Measurements from ENCODE around the gene RNU1-4. TPM values are rescaled to one million over a fixed set of nuclear protein-coding genes. Genes with fewer than 3 reads are reported as not detected.
"Not testable (repeated sequence)": the region's sequence is repeated elsewhere in the genome, so short reads cannot be mapped to it uniquely, and the experiment has no call there.

Gene RNU1-4

GRCh38 chr1:16786362-16786761, 46.0 kb downstream of the RNU1-4 start:
- not testable (repeated sequence) for H3K27me3 ChIP-seq (ENCODE audit: control insufficient read depth in 3 of 3, insufficient read depth in 3 of 3, low read depth in 1 of 3, low read length in 3 of 3); H2AFZ ChIP-seq (ENCODE audit: low read length); H4K8ac ChIP-seq (ENCODE audit: low read depth, low read length); H2BK5ac ChIP-seq (ENCODE audit: low read length); H2BK12ac ChIP-seq (ENCODE audit: low read length); H3K4ac ChIP-seq (ENCODE audit: low read length); H3K4me3 ChIP-seq (ENCODE audit: low read length in 2 of 2); H3K9me3 ChIP-seq (replicated peaks in 1 of 2; ENCODE audit: control insufficient read depth in 2 of 2, insufficient read depth in 1 of 2, low read depth in 1 of 2, low read length in 2 of 2); H2AK5ac ChIP-seq (ENCODE audit: low read depth, low read length); H4K91ac ChIP-seq (ENCODE audit: low read depth, low read length, poor library complexity); H3K14ac ChIP-seq (ENCODE audit: low read length); DNase-seq (ENCODE audit: low spot score); H2BK120ac ChIP-seq (ENCODE audit: low read depth, low read length); H3K36me3 ChIP-seq (replicated peaks in 1 of 2; ENCODE audit: control insufficient read depth in 2 of 2, insufficient read depth in 2 of 2, low read length in 2 of 2); H3K4me1 ChIP-seq (ENCODE audit: control insufficient read depth in 2 of 2, insufficient read depth in 1 of 2, low read depth in 1 of 2, low read length in 2 of 2); H2BK15ac ChIP-seq (ENCODE audit: low read length); H3K9ac ChIP-seq (ENCODE audit: low read depth, low read length, poor library complexity); H3K4me2 ChIP-seq (ENCODE audit: insufficient read depth, low read length, poor library complexity, severe bottlenecking); H3K27ac ChIP-seq (replicated peaks; ENCODE audit: low read length); H3K23ac ChIP-seq (ENCODE audit: low read depth, low read length, poor library complexity); H3K18ac ChIP-seq (ENCODE audit: low read length); H3K79me1 ChIP-seq (ENCODE audit: low read depth, low read length)
- no CpG with 5 or more reads among the region's 4 CpGs for WGBS, 2 donors (ENCODE audit: extremely low coverage in 2 of 2, insufficient read length in 2 of 2, insufficient replicate concordance in 1 of 2)

- not testable (repeated sequence) for H2BK120ac ChIP-seq (ENCODE audit: low read depth, low read length); H3K4ac ChIP-seq (ENCODE audit: low read length); H3K4me2 ChIP-seq (ENCODE audit: insufficient read depth, low read length, poor library complexity, severe bottlenecking); H3K9me3 ChIP-seq (replicated peaks in 1 of 2; ENCODE audit: control insufficient read depth in 2 of 2, insufficient read depth in 1 of 2, low read depth in 1 of 2, low read length in 2 of 2); H3K4me3 ChIP-seq (ENCODE audit: low read length in 2 of 2); H2BK5ac ChIP-seq (ENCODE audit: low read length); H3K4me1 ChIP-seq (ENCODE audit: control insufficient read depth in 2 of 2, insufficient read depth in 1 of 2, low read depth in 1 of 2, low read length in 2 of 2); H2AFZ ChIP-seq (ENCODE audit: low read length); H4K8ac ChIP-seq (ENCODE audit: low read depth, low read length); H3K23ac ChIP-seq (ENCODE audit: low read depth, low read length, poor library complexity); H3K18ac ChIP-seq (ENCODE audit: low read length); H3K79me1 ChIP-seq (ENCODE audit: low read depth, low read length); H2BK15ac ChIP-seq (ENCODE audit: low read length); DNase-seq (ENCODE audit: low spot score); H2AK5ac ChIP-seq (ENCODE audit: low read depth, low read length); H3K9ac ChIP-seq (ENCODE audit: low read depth, low read length, poor library complexity); H3K36me3 ChIP-seq (replicated peaks in 1 of 2; ENCODE audit: control insufficient read depth in 2 of 2, insufficient read depth in 2 of 2, low read length in 2 of 2); H4K91ac ChIP-seq (ENCODE audit: low read depth, low read length, poor library complexity); H3K14ac ChIP-seq (ENCODE audit: low read length); H2BK12ac ChIP-seq (ENCODE audit: low read length); H3K27me3 ChIP-seq (ENCODE audit: control insufficient read depth in 3 of 3, insufficient read depth in 3 of 3, low read depth in 1 of 3, low read length in 3 of 3); H3K27ac ChIP-seq (replicated peaks; ENCODE audit: low read length)
- WGBS, 2 donors (ENCODE audit: extremely low coverage in 2 of 2, insufficient read length in 2 of 2, insufficient replicate concordance in 1 of 2) = no CpG with 5 or more reads among the region's 3 CpGs
These were observed 46.9 kb downstream of the RNU1-4 start for GRCh38 chr1:16787175-16787574.

- not testable (repeated sequence) for H3K18ac ChIP-seq (ENCODE audit: low read length); H3K27ac ChIP-seq (replicated peaks; ENCODE audit: low read length); H4K91ac ChIP-seq (ENCODE audit: low read depth, low read length, poor library complexity); H2AK5ac ChIP-seq (ENCODE audit: low read depth, low read length); H4K8ac ChIP-seq (ENCODE audit: low read depth, low read length); H3K23ac ChIP-seq (ENCODE audit: low read depth, low read length, poor library complexity); H3K4me2 ChIP-seq (ENCODE audit: insufficient read depth, low read length, poor library complexity, severe bottlenecking); H2BK5ac ChIP-seq (ENCODE audit: low read length); H2BK120ac ChIP-seq (ENCODE audit: low read depth, low read length); H2BK15ac ChIP-seq (ENCODE audit: low read length); H3K4me1 ChIP-seq (ENCODE audit: control insufficient read depth in 2 of 2, insufficient read depth in 1 of 2, low read depth in 1 of 2, low read length in 2 of 2); H3K79me1 ChIP-seq (ENCODE audit: low read depth, low read length); H3K4ac ChIP-seq (ENCODE audit: low read length); H3K9ac ChIP-seq (ENCODE audit: low read depth, low read length, poor library complexity); DNase-seq (ENCODE audit: low spot score); H3K9me3 ChIP-seq (replicated peaks in 1 of 2; ENCODE audit: control insufficient read depth in 2 of 2, insufficient read depth in 1 of 2, low read depth in 1 of 2, low read length in 2 of 2); H3K27me3 ChIP-seq (ENCODE audit: control insufficient read depth in 3 of 3, insufficient read depth in 3 of 3, low read depth in 1 of 3, low read length in 3 of 3); H3K14ac ChIP-seq (ENCODE audit: low read length); H3K36me3 ChIP-seq (replicated peaks in 1 of 2; ENCODE audit: control insufficient read depth in 2 of 2, insufficient read depth in 2 of 2, low read length in 2 of 2); H3K4me3 ChIP-seq (ENCODE audit: low read length in 2 of 2); H2BK12ac ChIP-seq (ENCODE audit: low read length); H2AFZ ChIP-seq (ENCODE audit: low read length)
- WGBS, 2 donors (ENCODE audit: extremely low coverage in 2 of 2, insufficient read length in 2 of 2, insufficient replicate concordance in 1 of 2) = no CpG with 5 or more reads among the region's 5 CpGs
These were observed 47.4 kb downstream of the RNU1-4 start for GRCh38 chr1:16787711-16788110.

Small RNAs within 50 kb of the gene (small RNA-seq; reads per million reads assigned to genes)
- gene RNU1-4 (ENCODE audit: insufficient read depth) = not detected

Measured in neuronal stem cell (in vitro differentiated cells).